Gastrocnemius medialis (tissue), 4 donors: ENCODE measurements around the gene NKX6-1.

Experiments used
- CTCF ChIP-seq, 5 experiments: fragments of 450-650 bp in 3 of 5; fragments of 200-600 bp in 2 of 5; sonication (generic) in 2 of 5; IDR thresholded peaks in 4 of 5; conservative IDR thresholded peaks in 1 of 5; 1 replicate in 4 of 5; 2 replicates in 1 of 5; pipeline ENCODE4 v1.5.1; 2016 to 2019; ENCODE audit warnings: antibody characterized with exemption in 5 of 5, mild to moderate bottlenecking in 3 of 5, moderate library complexity in 3 of 5
- POLR2A ChIP-seq, 2 donors: fragments of 450-650 bp; IDR thresholded peaks; one replicate each; pipeline ENCODE4 v1.6.1; 2017; ENCODE audit warnings: antibody characterized with exemption in 2 of 2, mild to moderate bottlenecking in 2 of 2, moderate library complexity in 2 of 2

GRCh38 chr4:84467601-84468000 is 31.5 kb downstream of the NKX6-1 start:
- TF ChIP-seq CTCF (IDR thresholded peaks at IDR 0.05 in 4 of 5, conservative IDR thresholded peaks at IDR 0.05 in 1 of 5) = no peak
- no peak for TF ChIP-seq POLR2A (IDR thresholded peaks at IDR 0.05)
